GM21526 (cell line): Measurements from ENCODE around the gene PLAC9.
"Not testable (repeated sequence)": the region's sequence is repeated elsewhere in the genome, so short reads cannot be mapped to it uniquely, and the experiment has no call there.

Experiments used
- ATAC-seq: cut with Tn5 transposase; IDR thresholded peaks from one replicate; pipeline ENCODE4 v1.9.1; 2021; ENCODE audit warnings: moderate library complexity; ENCODE audit not compliant: unreplicated experiment, low FRiP score

Gene PLAC9

DNA sequence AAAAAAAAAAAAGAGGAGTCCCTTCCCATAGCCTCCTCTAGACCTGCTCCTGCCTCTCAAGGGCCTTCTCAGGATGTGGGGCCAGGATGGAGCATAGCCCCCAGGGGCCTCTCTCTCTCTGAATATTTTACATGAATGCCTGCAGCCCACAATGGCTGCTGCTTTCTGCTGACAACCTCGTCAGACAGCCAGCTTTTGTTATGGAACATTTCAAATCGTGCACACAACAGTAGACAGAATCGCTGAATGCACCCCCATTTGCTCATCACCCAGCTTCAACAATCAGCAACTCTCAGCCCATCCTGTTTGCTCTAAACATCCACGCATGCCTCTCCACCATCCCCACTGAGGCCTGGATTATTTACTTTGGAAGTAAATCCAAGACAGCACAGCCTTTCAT lies 5.4 kb downstream of the PLAC9 start:
- no peak for ATAC-seq

DNA sequence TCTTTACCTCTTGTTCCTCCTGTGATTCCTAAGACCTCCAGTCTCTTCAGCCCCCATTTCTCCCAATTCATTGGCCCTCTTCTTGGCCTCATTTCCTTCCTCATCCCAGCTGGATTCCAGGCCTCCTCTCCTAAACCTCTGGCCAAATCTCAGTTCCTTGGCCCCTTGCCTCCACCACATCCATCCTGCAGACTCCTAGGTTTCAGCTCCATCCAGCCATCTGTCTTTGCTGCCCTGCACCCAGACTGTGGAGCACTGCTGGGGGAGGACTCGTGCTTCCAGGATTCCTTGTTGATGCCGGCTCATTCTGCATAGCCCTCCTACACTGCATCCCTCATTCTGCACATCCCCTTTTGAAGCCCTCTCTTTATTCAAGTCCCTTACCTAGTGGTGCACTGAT lies 6.7 kb downstream of the PLAC9 start:
- no peak for ATAC-seq

DNA sequence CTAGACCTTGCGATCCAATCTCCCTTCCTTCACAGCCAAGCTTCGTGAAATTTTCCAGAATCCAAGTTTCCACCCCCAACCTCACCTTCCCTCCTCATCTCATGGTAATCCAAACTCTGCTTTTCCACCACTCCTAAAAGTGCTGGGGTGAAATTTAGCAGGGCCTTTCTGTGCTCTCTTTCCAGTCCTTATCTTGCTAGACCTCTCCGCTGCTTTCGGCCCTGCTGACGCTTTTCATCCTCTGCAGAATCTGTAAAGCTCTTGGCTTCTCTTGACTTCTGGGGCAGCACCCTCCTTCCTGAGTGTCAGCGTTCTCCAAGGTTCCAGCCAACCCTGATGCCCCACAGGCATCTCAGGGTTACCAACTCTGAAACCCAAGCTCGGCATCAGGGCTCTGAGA lies 7.7 kb downstream of the PLAC9 start:
- ATAC-seq, result no peak

DNA sequence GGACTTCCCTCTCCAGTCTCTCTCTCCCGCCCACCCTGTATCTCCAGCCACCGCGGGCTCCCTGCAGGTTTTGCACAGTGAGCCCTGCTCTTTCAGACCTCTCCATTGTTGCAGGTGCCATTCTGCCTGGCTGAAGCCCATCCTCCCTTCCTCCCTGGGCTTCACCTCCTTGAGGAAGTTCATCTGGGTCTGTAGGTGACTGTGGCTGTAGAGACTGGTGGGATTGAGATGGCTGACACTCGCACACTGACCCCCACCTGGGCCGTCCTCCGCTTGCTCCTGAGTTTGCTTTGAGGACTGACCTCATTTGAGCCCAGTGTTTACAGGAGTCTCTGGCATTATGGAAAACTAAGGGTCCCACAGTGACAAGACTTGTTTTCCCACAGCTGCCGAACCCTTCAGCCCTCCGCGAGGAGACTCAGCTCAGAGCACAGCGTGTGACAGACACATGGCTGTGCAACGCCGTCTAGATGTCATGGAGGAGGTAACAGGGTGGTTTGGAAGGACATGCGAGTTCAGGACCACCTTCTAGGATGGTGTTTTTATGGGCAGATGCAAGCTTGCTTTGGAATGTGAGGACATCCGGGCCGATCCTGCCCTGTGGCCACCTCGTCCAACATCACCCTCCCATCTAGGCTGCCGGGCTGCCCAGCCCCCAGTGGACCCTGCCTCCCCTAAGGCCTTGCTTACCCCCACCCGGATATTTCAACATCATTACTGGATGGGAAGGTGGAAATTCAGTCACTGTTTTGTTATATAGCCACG lies 9.3 kb downstream of the PLAC9 start:
- no peak for ATAC-seq

DNA sequence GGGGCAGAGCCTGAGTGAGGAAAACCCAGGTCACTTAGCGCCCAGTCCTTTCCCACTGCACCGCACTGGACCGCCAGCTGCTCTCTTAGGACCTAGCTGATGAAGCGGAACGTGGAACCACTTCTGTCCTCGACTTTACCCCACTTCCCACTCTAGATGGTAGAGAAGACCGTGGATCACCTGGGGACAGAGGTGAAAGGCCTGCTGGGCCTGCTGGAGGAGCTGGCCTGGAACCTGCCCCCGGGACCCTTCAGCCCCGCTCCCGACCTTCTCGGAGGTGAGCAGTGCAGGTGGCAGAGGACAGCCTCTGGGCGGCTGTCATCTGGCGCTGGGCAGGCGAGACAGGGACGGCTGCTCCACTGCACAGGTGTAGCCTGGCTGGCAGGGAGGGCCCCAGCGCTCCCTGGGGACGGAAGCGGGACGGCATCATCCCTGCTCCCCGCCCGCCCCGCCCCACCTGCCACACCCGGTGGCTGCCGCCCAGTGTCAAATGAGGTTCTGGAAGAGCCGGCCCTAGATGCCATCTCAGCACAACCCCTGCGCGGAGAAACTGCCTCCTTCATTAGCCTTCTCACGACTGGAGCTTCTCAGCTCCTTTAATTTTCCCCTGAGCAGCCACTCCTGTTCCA lies 11.7 kb downstream of the PLAC9 start:
- no peak for ATAC-seq

DNA sequence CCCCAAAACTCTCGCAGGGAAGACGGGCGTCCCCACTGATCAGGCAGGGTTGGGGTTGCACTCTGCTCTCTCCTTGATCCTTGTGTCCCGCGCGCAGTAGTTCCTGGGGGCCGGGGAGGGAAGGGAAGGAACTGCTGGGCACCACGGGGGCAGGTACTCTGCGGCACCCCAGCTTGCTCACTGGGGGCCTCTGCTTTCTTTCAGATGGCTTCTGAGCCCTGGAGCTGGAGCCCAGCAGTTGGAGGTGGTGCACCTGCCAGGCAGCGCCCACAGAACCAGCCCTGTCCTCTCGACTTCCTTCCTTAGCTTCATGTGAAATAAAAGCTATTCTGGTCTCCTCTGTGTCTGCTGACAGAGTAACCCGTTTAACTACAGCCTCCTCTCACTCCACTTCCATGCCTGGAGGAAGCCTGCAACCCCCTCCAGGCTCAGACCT lies 12.2 kb downstream of the PLAC9 start:
- ATAC-seq, result no peak

DNA sequence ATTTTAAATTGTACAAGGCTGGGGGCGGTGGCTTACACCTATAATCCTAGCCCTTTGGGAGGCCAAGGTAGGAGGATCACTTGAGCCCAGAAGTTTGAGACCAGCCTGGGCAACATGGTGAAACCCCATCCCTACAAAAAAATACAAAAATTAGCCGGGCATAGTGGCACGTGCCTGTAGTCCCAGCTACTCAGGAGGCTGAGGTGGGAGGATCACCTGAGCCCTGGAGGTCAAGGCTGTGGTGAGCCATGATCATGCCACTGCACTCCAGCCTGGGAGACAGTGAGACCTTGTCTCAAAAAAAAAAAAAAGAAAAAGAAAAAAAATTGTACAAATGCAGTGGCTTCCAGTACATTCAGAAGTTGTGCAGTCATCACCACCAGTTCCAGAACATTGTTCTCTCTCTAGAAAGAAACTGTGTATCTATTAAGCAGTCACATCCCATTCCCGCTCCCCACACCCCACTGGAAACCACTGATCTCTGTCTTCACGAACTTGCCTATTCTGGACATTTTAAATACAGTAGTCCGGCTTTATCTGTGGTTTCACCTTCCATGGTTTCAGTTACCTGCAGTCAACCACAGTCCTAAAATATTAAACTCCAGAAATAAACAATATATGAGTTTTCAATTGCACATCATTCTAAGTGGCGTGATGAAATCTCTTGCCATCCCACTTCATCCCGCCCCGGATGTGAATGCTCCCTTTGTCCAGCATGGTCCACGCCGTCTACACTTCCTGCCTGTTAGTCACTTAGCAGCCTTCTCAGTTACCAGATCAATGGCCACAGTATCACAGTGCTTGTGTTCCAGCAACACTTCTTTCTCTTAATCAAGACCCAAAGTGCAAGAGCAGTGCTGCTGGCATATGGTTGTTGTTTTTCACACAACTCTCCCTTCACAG lies 13.1 kb downstream of the PLAC9 start:
- not testable (repeated sequence) for ATAC-seq

DNA sequence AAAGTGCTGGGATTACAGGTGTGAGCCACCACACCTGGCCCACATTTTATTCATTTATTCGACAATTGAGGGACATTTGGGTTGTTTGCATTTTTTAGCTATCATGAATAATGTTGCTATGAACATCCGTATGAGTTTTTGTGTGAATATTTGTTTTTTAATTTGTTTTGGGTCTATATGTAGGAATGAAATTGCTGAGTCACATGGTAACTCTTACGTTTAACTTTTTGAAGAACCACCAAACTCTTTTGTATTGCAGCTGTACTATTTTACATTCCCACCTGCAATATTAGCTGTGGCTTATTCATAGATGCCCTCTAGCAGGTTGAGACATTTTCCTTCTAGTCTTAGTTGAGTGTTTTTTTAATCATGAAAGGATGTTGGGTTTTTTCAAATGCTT lies 14.4 kb downstream of the PLAC9 start:
- ATAC-seq, result no peak

DNA sequence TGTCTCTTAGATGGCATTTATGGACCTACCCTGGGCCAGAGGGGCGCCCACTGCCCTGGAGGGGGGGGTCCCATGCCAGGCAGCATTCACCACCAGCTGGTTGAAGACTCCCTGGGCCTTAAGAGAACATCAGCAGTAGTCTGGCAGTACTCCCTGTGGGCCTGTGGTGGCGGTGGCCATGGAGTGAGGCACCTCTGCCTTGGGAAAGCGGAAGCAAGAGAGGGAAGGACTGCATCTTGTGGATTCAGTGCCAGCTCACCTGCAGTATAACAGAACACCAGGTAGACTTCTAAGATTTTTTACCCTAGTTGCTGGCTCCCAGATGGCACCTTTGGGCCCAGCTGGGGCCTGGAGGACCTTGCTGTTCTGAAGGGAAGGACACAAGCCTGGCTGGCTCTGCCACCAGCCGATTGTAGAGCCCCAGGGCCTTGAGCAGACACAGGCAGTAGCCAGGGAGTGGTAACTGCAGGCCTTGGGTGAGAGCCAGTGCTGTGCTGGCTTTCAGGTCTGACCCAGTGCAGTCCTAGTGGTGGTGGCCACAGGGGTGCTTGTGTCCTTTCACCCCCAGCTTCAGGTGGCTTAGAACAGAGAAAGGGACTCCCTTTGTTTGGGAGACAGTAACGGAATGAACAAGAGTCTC lies 15.8 kb downstream of the PLAC9 start:
- ATAC-seq, result no peak

DNA sequence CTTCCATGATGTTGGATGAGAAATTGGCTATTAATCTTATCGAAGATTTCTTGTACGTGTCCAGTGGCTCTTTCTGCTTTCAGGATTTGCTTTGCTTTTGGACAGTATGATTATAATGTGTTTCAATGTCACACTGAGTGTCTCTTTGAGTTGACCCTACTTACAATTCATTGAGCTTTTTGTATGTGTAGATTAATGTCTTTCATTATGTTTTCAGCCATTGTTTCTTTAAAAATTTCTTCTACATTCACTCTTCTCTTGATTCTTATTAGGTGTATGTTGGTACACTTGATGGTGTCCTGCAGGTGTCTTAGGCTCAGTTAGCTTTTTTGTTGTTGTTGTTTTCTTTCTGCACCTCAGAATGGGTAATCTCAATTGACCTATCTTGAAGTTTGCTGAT lies 16.6 kb downstream of the PLAC9 start:
- ATAC-seq, result no peak

DNA sequence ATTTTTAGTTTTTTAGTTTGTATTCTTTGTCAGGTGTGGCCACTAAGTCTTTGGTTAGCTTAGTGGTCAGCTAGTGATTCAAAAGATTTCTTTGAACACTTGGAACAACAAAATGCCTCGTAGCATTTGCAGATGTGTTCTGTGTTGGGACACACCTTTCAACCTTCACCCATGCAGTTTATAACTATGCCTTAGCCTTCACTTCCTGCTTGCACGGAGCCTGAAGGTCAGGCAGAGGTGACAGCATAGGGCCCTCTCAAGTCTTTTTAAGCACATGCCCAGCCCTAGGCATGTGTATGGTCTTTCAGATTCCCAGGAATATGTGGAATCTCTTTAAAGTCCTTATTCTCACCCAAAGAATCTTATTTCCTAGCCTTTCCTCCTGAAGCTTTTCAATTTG lies 17.6 kb downstream of the PLAC9 start:
- no peak for ATAC-seq

DNA sequence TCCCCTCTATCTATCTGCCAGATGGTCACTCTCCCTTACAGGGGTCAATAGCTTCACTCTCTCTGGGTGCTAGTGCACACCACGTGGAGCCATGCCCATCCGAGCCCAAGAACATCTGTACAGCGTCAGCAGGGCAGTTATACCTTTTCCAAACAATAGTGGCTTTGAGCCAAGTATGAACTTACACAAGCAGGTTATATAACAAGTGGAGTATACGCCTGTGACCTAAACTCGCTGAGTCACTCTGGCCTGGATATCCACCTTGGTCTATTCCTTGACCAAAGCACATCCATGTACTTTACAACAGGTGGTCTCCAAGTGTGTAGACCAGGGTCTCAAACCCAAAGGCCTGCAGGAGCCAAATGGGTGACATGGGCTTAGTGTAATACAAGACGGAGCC lies 20.3 kb downstream of the PLAC9 start:
- no peak for ATAC-seq

DNA sequence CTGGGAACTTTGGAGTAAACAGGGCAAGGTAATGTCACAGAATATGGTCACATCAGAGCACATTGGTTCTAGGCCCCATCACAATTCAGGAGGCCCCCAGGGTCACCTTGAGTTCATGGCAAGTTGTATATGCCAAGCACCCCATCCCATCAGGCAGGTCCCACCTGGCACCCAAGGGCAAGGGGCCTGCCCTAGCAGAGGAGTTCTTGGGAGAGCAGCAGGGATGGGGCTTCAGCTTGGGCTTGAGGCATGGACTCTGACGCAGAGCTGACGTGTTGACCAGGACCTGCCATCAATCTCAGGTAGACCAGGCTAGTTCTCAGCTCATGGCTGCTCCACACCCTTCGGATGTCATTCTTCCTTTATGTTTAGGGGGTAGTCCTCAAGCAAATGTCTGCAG lies 20.9 kb downstream of the PLAC9 start:
- ATAC-seq, result no peak

DNA sequence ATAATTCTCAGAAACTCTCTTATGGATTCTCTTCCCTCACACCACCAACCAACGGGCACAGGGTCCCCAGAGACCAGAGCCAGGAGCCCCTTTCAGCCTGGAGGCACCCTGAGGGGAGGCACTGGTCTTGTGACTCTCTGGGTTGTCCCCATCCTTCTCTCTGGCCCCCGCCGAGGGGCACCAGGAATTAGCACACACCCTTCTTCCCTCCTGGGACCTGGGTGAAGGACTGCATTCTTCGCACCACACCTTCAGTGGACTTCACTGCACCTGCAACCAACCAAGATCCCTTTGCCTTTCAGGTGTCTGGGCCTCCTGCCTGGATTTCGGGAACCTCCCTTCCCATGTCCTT lies 22.1 kb downstream of the PLAC9 start:
- no peak for ATAC-seq

DNA sequence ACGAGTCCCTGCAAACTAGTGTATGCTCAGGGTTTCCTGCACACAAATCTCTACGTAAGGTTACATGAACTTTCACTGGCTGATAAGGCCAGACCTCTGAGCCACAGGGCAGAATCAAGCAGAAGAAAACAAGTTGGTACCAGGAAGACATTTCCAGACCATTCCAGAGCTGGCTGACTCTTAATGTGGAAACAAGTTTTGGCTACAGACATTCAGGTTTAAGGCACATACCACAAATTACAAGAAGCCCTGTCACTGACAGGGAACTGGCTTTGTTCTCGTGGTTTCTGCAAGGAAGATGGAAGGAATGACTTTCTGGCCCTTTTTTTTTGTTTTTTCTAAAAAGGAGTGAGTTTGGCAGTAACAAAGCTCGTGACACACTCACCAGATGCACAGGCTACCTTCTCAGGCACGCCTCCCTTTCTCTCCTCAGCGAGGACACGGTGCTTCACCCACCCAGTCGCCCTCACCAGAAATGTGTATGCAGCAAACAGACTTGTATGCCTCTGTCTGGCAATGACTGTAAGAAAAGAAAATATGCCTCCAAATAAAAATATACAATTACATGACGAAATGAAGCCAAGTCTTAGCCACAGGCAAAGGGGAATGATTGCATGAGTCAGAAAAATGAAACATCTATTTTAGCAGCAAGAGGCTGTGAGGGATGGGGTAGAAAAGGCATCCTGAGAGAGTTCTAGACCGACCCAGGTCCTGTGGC lies 22.6 kb downstream of the PLAC9 start:
- ATAC-seq, result no peak

DNA sequence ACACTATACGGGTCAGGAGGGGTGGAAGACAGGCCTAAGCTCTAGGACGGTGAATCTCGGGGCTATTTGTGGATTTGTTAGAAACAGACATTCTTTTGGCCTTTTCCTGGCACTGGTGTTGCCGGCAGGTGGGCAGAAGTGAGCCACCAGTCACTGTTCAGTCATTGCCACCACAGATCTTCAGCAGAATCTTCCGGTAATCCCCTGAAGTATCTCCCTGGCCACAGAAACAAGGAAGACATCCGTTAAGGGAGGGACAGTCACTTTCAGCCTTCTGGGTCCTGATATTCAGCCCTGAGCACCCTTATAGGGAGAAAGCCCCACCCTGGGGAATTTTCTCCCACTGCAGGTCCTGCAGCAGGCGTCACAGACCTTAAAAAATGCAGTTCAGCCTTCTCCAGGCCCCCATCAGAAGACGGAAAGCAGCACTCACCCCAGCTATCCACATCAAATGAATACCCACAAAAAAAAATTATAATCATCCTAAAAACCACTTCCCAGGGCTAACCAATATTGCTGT lies 23.2 kb downstream of the PLAC9 start:
- ATAC-seq, result no peak

DNA sequence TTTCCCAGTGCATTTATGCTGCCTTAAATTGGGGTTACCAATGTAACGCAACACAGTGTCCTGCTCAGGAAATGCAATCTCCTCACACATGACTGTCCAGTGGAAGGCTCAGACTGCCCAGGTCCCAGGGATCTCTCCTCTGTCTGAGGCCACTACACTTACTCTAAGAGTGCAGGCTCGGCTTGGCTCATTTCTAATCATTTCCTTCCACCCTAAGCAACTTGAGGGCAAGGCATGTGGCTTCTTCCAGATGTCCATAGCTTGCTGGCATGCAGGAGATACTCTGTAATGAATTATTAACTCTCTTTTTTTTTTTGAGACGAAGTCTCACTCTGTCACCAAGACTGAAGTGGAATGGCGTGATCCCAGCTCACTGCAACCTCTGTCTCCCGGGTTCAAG lies 23.7 kb downstream of the PLAC9 start:
- ATAC-seq, result no peak

DNA sequence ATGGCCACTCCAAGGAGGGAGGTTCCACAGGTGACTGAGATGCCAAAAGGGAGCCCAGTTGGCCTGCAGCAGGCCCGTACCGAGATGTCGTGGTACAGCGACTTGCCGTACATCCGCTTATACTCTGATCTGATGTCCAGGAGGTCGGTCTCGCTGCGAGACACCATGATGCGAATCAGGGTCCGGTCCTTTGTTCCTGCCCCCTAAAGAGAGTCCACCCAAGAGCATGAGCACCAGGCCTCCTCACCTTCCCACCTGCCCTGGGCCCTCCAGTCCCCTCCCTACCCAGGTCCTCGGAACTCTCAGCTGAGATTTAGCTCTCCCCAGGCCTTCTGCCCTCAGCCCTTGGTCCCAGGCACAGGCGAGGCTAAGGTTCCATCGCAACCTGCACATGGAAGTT lies 25.0 kb downstream of the PLAC9 start:
- no peak for ATAC-seq

DNA sequence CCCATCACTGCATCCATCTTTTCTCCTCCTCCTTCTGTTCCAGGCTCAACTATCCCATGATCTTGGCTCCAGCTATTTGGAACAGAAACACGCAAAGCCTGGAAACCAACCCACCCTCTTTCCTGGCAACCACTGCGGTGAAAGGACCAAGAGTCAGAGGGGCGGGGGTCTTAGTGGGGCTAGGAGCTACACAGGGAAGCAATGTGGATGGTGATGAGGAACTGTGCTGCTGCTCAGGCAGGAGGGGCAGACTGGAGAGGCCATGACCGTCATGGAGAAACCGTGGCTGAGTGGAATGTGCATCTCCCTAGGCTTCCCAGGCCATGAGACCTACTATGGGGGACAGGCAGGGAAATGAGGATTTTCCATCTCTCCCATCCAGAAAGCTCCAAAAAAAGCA lies 25.6 kb downstream of the PLAC9 start:
- no peak for ATAC-seq

DNA sequence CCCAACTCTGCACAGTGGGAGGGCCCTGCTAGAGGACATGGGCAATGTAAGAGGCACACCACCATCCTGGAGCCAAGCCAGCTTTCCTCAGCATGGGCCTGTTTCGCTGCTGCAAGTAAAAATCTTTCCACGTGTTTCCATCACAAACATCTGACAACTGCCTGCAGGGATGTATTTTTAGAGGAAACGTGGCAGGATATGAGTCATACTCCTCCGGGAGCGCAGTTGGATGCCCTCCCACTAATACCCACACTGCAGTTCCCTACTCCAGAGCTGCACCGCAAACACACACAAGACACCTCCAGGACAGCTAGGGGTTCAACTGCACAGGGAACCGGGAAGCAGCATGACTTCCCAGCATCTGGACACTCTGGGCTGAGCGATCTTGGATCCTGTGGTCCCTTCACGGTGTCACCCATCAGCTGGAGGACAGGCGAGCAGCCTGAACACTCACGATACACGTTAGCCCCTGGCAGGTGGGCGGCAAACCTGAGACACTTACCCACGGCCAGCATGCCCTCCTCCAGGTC lies 26.1 kb downstream of the PLAC9 start:
- ATAC-seq, result no peak
